HepG2 (cell line): Measurements from ENCODE around the gene AUTS2. TPM values are rescaled to one million over a fixed set of nuclear protein-coding genes. Genes with fewer than 3 reads are reported as not detected.

ENCODE experiments used
- ATAC-seq: fragments of 200-7000 bp; cut with Tn5 transposase; 3 replicates; pipeline ENCODE4 v1.9.1; 2020; ENCODE audit warnings: mild to moderate bottlenecking, moderate library complexity
- BruUV-seq: library from RNA; stranded (reverse); fragments of 400-500 nt; replicated peaks from 2 replicates; lab custom pipeline; 2021; lab: Mats Ljungman, UMichigan
- CTCF ChIA-PET: fragments of 300-600 bp; formaldehyde crosslinking; extraction: SDS; loops from one replicate; lab custom pipeline; 2021; ENCODE audit warnings: low total read pairs, inconsistent platforms, low intra/inter-chr PET ratio; lab: Yijun Ruan, JAX
- POLR2A ChIA-PET: fragments of 350-600 bp; sonication (Branson Sonifier 250); formaldehyde crosslinking; loops from one replicate; lab custom pipeline; 2020; ENCODE audit warnings: antibody characterized with exemption, inconsistent platforms; lab: Yijun Ruan, JAX
- DNase-seq: peaks from one replicate; pipeline ENCODE4 v3.0.0-alpha.2; 2015; ENCODE audit warnings: low spot score
- FAIRE-seq: peaks from 3 replicates; lab custom pipeline; 2011; peaks lifted over from hg19 to GRCh38; lab: Jason Lieb, UNC
- H2AFZ ChIP-seq: one replicate; pipeline ENCODE4 v1.6.1; 2011; ENCODE audit warnings: low read length, inconsistent platforms
- H3K27ac ChIP-seq: fragments of 300-600 bp; 3 replicates; pipeline ENCODE4 v1.8.0; 2011; ENCODE audit warnings: mixed run types, mild to moderate bottlenecking, mixed read lengths, low read length, inconsistent platforms; ENCODE audit not compliant: insufficient read depth; ENCODE audit errors: extremely low read length
- H3K27me3 ChIP-seq, 2 experiments: fragments of 200-600 bp in 1 of 2; 2 replicates in 1 of 2; 3 replicates in 1 of 2; pipeline versions ENCODE4 v1.6.0 to v1.8.0; 2011; ENCODE audit warnings: low read length in 2 of 2, mild to moderate bottlenecking in 2 of 2, moderate library complexity in 2 of 2, inconsistent platforms in 1 of 2; ENCODE audit not compliant: insufficient read depth in 2 of 2, control insufficient read depth in 1 of 2
- H3K36me3 ChIP-seq, 2 experiments: fragments of 200-600 bp in 1 of 2; replicated peaks in 1 of 2; 2 replicates in 1 of 2; 3 replicates in 1 of 2; pipeline versions ENCODE4 v1.5.1 to v1.8.0; 2011; ENCODE audit warnings: low read length in 2 of 2, inconsistent platforms in 1 of 2; ENCODE audit not compliant: insufficient read depth in 2 of 2, control insufficient read depth in 1 of 2
- H3K4me1 ChIP-seq: 2 replicates; pipeline ENCODE4 v1.5.1; 2012; ENCODE audit warnings: low read length, inconsistent platforms; ENCODE audit not compliant: insufficient read depth
- H3K4me2 ChIP-seq: 2 replicates; pipeline ENCODE4 v1.6.0; 2011; ENCODE audit warnings: low read depth, low read length, inconsistent platforms
- H3K4me3 ChIP-seq, 3 experiments: fragments of 200-600 bp in 1 of 3; sonication (generic), shearing (Covaris generic) in 1 of 3; replicated peaks in 1 of 3; 2 replicates each; pipeline ENCODE4 v1.5.1; 2011 to 2016; ENCODE audit warnings: low read length in 3 of 3, inconsistent platforms in 2 of 3, low read depth in 2 of 3, mild to moderate bottlenecking in 2 of 3, control low read depth in 1 of 3, mixed read lengths in 1 of 3; ENCODE audit not compliant: insufficient read depth in 1 of 3
- H3K79me2 ChIP-seq: one replicate; pipeline ENCODE4 v1.6.1; 2011; ENCODE audit warnings: low read length, inconsistent platforms; ENCODE audit not compliant: insufficient read depth
- H3K9ac ChIP-seq: 2 replicates; pipeline ENCODE4 v1.6.0; 2011; ENCODE audit warnings: mild to moderate bottlenecking, low read depth, low read length, inconsistent platforms; ENCODE audit not compliant: insufficient read depth
- H3K9me3 ChIP-seq: 2 replicates; pipeline ENCODE4 v1.5.1; 2012; ENCODE audit warnings: mild to moderate bottlenecking, low read length
- H4K20me1 ChIP-seq: 2 replicates; pipeline ENCODE4 v1.6.0; 2011; ENCODE audit warnings: inconsistent platforms, mild to moderate bottlenecking, low read length, moderate library complexity; ENCODE audit not compliant: insufficient read depth
- ESRRA ChIP-seq: sonication (generic); formaldehyde crosslinking; IDR thresholded peaks from 2 replicates; pipeline ENCODE4 v1.5.1; 2020; ENCODE audit warnings: mild to moderate bottlenecking, low read depth, missing genetic modification reagents
- HNRNPLL ChIP-seq: fragments of 200-400 bp; formaldehyde crosslinking; IDR thresholded peaks from 2 replicates; pipeline ENCODE4 v1.6.1; 2017; ENCODE audit warnings: mild to moderate bottlenecking, low read depth, low read length; ENCODE audit not compliant: poor library complexity, severe bottlenecking
- NFRKB ChIP-seq: fragments of 450-650 bp; IDR thresholded peaks from 2 replicates; pipeline ENCODE4 v1.6.1; 2017
- RXRA ChIP-seq: sonication (generic); formaldehyde crosslinking; IDR thresholded peaks from 2 replicates; pipeline ENCODE4 v1.5.1; 2020; ENCODE audit warnings: missing genetic modification reagents
- SSRP1 ChIP-seq: IDR thresholded peaks from 2 replicates; pipeline ENCODE4 v1.6.1; 2016; ENCODE audit warnings: control low read depth
- ZNF12 ChIP-seq: sonication (generic); formaldehyde crosslinking; IDR thresholded peaks from 2 replicates; pipeline ENCODE4 v1.5.0; 2020; ENCODE audit warnings: missing genetic modification reagents
- ZNF616 ChIP-seq: sonication (generic); formaldehyde crosslinking; IDR thresholded peaks from 2 replicates; pipeline ENCODE4 v1.5.0; 2020; ENCODE audit warnings: low read depth, mild to moderate bottlenecking, missing genetic modification reagents
- ZNF788 ChIP-seq: sonication (generic); formaldehyde crosslinking; IDR thresholded peaks from 2 replicates; pipeline ENCODE4 v1.5.0; 2020; ENCODE audit warnings: mild to moderate bottlenecking, missing genetic modification reagents, borderline replicate concordance
- WGBS: methylation state at CpG from one replicate; pipeline ENCODE4 v1.1.6; 2017; ENCODE audit warnings: low lambda C conversion rate; 5-methylcytosine and 5-hydroxymethylcytosine counted together
- in situ Hi-C: cut with HindIII; loops from 2 replicates; pipeline ENCODE4 v1.10.0; 2017; ENCODE audit warnings: low pct_unique_long_range_greater_than_20kb; ENCODE audit not compliant: extremely low pct_ligation_motif_present
- intact Hi-C: fragments of 100-400 bp; cut with micrococcal nuclease; formaldehyde crosslinking; loops from one replicate; pipeline ENCODE4 v1.10.0; 2022; ENCODE audit not compliant: unreplicated experiment
- polyA plus RNA-seq, 8 experiments: library from polyadenylated mRNA; depleted of rRNA in 3 of 8; stranded (reverse) in 7 of 8; unstranded in 1 of 8; fragments of >200 nt; fragmentation: Illumina TruSeq in 4 of 8; extraction: Trizol in 4 of 8; gene quantifications; 2 replicates each; pipeline versions ENCODE4 v1.2.1 to v1.2.3, GENCODE V29; 2011 to 2016; ENCODE audit warnings: low read depth in 4 of 8, missing spikeins in 1 of 8, mixed read lengths in 1 of 8; ENCODE audit not compliant: insufficient read depth in 1 of 8
- total RNA-seq, 5 experiments: library from RNA; depleted of rRNA; stranded (reverse); fragments of >200 nt; fragmentation: Illumina TruSeq; extraction: Trizol; gene quantifications; 2 replicates each; pipeline ENCODE4 v1.2.3, GENCODE V29; 2016; ENCODE audit warnings: low read depth in 1 of 5
- TF ChIP-seq, protein P1 (sequence below): sonication (generic); formaldehyde crosslinking; IDR thresholded peaks from 2 replicates; pipeline ENCODE4 v1.4.0; 2020; ENCODE audit warnings: missing genetic modification reagents
- TF ChIP-seq, protein P2 (sequence below): sonication (generic); formaldehyde crosslinking; IDR thresholded peaks from 2 replicates; pipeline ENCODE4 v1.8.0; 2023; ENCODE audit warnings: mild to moderate bottlenecking, missing genetic modification reagents
- TF ChIP-seq, protein P3 (sequence below): sonication (generic); formaldehyde crosslinking; IDR thresholded peaks from 2 replicates; pipeline ENCODE4 v1.5.1; 2020; ENCODE audit warnings: missing genetic modification reagents, mild to moderate bottlenecking, borderline replicate concordance
- TF ChIP-seq, protein P4 (sequence below): sonication (generic); formaldehyde crosslinking; IDR thresholded peaks from 2 replicates; pipeline ENCODE4 v1.4.0; 2020; ENCODE audit warnings: missing genetic modification reagents, borderline replicate concordance
- TF ChIP-seq, protein P5 (sequence below): sonication (generic); formaldehyde crosslinking; IDR thresholded peaks from 2 replicates; pipeline ENCODE4 v1.4.0; 2020; ENCODE audit warnings: missing genetic modification reagents, borderline replicate concordance

The AUTS2 gene
- total and polyA plus RNA-seq, 2 of the 13 experiments (the other 11 are each of a cell fraction or from before 2014, with no cell fraction given), result 0.38 TPM; not detected in 1

DNA sequence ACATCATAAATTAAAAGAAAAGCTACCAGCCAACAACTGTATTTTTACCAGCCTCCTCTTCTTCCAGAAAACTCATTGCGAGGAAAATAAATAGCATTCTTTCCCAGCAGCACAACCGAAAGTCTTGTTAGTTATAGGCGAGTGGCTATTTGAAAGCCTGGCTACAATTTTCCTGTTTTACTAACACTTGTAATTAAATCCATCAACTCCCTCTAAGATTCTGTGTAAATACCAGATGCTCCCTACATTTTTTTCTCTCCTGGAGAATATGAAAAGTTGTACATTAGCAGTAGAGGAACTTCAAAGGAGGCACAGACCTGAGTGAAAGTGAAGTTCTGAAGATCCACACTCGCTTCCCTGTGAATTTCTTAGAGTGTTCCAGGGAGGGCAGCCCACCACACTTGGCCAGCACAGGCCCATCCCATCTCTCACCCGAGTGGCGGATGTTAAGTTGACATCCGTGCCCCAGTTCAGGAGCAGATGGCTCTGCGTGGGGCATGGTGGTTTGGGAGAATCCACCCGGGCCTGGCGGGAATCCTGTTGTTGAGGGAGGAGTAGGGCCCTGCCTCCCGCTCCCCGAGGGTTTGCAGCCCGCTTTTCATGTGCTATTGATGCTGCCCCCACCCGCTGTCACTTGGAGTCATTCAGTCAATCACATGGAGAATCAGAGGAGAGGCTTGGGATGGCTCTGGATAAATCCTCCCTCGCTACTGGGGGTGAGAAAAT, 1082.6 kb downstream of the AUTS2 start:
- Histone ChIP-seq H3K79me2 (no peaks in the 10 kb centered on the region), H3K4me3 (no peak overlapping the region), H3K4me2 (no peak overlapping the region), H3K27me3 (no peaks in the 10 kb centered on the region; a peak in 1 of 5 replicates), H3K9ac (no peak overlapping the region), H3K36me3 (no peaks in the 10 kb centered on the region), H3K4me1 (no peaks in the 10 kb centered on the region), H3K27ac (no peak overlapping the region), H4K20me1 (no peaks in the 10 kb centered on the region), H2AFZ (no peak overlapping the region), H3K9me3 (no peaks in the 10 kb centered on the region)
- no TSS peak for BruUV-seq
- DNase-seq (no peak), FAIRE-seq (no peak), ATAC-seq (no peak)
- ChIA-PET CTCF (no interaction called here), POLR2A (no interaction called here)
- in situ Hi-C loops (no loop called here), intact Hi-C loops (no loop called here)
- 44% methylated on average over 9 of the region's 15 CpGs for WGBS
- TF ChIP-seq, protein P1, sequence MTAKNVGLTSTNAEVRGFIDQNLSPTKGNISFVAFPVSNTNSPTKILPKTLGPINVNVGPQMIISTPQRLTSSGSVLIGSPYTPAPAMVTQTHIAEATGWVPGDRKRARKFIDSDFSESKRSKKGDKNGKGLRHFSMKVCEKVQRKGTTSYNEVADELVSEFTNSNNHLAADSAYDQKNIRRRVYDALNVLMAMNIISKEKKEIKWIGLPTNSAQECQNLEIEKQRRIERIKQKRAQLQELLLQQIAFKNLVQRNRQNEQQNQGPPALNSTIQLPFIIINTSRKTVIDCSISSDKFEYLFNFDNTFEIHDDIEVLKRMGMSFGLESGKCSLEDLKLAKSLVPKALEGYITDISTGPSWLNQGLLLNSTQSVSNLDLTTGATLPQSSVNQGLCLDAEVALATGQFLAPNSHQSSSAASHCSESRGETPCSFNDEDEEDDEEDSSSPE (CRISPR knock-in tag), result no peak
- TF ChIP-seq, protein P2, sequence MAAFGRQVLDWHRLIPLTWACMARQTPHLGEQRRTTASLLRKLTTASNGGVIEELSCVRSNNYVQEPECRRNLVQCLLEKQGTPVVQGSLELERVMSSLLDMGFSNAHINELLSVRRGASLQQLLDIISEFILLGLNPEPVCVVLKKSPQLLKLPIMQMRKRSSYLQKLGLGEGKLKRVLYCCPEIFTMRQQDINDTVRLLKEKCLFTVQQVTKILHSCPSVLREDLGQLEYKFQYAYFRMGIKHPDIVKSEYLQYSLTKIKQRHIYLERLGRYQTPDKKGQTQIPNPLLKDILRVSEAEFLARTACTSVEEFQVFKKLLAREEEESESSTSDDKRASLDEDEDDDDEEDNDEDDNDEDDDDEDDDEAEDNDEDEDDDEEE (CRISPR knock-in tag), result no peak
- TF ChIP-seq ESRRA (CRISPR knock-in tag) (no peak), RXRA (CRISPR knock-in tag) (no peak), ZNF12 (CRISPR knock-in tag) (no peak), ZNF788 (CRISPR knock-in tag) (no peak), HNRNPLL (no peak), NFRKB (no peak), ZNF616 (CRISPR knock-in tag) (no peak), SSRP1 (no peak)
- TF ChIP-seq, protein P3, sequence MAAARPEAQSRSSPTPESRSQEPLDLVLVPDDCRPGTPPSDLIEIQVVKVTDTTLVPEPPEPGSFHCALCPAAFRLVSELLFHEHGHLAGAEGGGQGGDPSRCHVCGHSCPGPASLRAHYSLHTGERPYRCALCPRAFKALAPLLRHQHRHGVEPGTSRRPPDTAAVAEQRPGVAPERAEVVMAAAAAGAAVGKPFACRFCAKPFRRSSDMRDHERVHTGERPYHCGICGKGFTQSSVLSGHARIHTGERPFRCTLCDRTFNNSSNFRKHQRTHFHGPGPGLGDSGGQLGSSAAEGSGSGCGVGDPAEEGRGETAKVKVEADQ, result no peak
- TF ChIP-seq, protein P4, sequence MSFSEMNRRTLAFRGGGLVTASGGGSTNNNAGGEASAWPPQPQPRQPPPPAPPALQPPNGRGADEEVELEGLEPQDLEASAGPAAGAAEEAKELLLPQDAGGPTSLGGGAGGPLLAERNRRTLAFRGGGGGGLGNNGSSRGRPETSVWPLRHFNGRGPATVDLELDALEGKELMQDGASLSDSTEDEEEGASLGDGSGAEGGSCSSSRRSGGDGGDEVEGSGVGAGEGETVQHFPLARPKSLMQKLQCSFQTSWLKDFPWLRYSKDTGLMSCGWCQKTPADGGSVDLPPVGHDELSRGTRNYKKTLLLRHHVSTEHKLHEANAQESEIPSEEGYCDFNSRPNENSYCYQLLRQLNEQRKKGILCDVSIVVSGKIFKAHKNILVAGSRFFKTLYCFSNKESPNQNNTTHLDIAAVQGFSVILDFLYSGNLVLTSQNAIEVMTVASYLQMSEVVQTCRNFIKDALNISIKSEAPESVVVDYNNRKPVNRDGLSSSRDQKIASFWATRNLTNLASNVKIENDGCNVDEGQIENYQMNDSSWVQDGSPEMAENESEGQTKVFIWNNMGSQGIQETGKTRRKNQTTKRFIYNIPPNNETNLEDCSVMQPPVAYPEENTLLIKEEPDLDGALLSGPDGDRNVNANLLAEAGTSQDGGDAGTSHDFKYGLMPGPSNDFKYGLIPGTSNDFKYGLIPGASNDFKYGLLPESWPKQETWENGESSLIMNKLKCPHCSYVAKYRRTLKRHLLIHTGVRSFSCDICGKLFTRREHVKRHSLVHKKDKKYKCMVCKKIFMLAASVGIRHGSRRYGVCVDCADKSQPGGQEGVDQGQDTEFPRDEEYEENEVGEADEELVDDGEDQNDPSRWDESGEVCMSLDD, result no peak
- TF ChIP-seq, protein P5, sequence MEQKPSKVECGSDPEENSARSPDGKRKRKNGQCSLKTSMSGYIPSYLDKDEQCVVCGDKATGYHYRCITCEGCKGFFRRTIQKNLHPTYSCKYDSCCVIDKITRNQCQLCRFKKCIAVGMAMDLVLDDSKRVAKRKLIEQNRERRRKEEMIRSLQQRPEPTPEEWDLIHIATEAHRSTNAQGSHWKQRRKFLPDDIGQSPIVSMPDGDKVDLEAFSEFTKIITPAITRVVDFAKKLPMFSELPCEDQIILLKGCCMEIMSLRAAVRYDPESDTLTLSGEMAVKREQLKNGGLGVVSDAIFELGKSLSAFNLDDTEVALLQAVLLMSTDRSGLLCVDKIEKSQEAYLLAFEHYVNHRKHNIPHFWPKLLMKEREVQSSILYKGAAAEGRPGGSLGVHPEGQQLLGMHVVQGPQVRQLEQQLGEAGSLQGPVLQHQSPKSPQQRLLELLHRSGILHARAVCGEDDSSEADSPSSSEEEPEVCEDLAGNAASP (CRISPR knock-in tag), result no peak
